T-helper 17 cell (primary cell): ENCODE results near the gene OCSTAMP. TPM values are rescaled to one million over a fixed set of nuclear protein-coding genes. Genes with fewer than 3 reads are reported as not detected.

ENCODE experiments used
- ATAC-seq: fragments of 150-1000 bp; cut with Tn5 transposase; 2 replicates; pipeline ENCODE4 v1.10.0; 2021; ENCODE audit warnings: mild to moderate bottlenecking, moderate library complexity
- DNase-seq, 3 donors: peaks; one replicate each; pipeline versions ENCODE4 v3.0.0 to v3.0.0-alpha.2; 2020 to 2021
- H3K9me3 ChIP-seq: one replicate; pipeline ENCODE4 v1.7.0; 2013; ENCODE audit warnings: low read length, mild to moderate bottlenecking; ENCODE audit not compliant: control insufficient read depth, poor library complexity, severe bottlenecking
- H3K27ac Mint-ChIP-seq: one replicate; pipeline ENCODE4 v1.8.0; 2022; ENCODE audit warnings: mild to moderate bottlenecking, moderate library complexity, mixed read lengths
- H3K27me3 Mint-ChIP-seq: one replicate; pipeline ENCODE4 v1.8.0; 2022; ENCODE audit warnings: mixed read lengths
- H3K36me3 Mint-ChIP-seq: one replicate; pipeline ENCODE4 v1.8.0; 2022; ENCODE audit warnings: low read depth, mixed read lengths
- H3K4me1 Mint-ChIP-seq: one replicate; pipeline ENCODE4 v1.8.0; 2022; ENCODE audit warnings: mild to moderate bottlenecking, mixed read lengths
- H3K4me3 Mint-ChIP-seq: one replicate; pipeline ENCODE4 v1.8.0; 2022; ENCODE audit warnings: mild to moderate bottlenecking, moderate library complexity, mixed read lengths
- total RNA-seq, 4 donors: library from RNA in 2 of 4; stranded (reverse) in 2 of 4; gene quantifications; one replicate each; pipeline ENCODE4 v1.2.3 and lab custom pipeline; 2022 to 2026

OCSTAMP gene
- total RNA-seq, 2 donors from 2014 or later = not detected

- no peak overlapping the region for H3K4me3 Mint-ChIP-seq
- no peak for ATAC-seq
- no peak overlapping the region for H3K27ac Mint-ChIP-seq
- H3K36me3 Mint-ChIP-seq = peaks cover 2% of the 10 kb centered on the region
- H3K27me3 Mint-ChIP-seq = peaks cover 36% of the 10 kb centered on the region
- DNase-seq = no peak
- peaks cover 5% of the 10 kb centered on the region for H3K4me1 Mint-ChIP-seq
- H3K9me3 ChIP-seq = no peaks in the 10 kb centered on the region
These were observed 30.9 kb upstream of the OCSTAMP start for GRCh38 chr20:46581391-46581790.

GRCh38 chr20:46580613-46581205, 30.3 kb upstream of the OCSTAMP start:
- DNase-seq = no peak
- H3K27me3 Mint-ChIP-seq = peaks cover 41% of the 10 kb centered on the region
- ATAC-seq = no peak

GRCh38 chr20:46578745-46579144, 28.3 kb upstream of the OCSTAMP start:
- no peak for ATAC-seq
- no peak for DNase-seq
- H3K9me3 ChIP-seq = no peaks in the 10 kb centered on the region
- peaks cover 5% of the 10 kb centered on the region for H3K4me1 Mint-ChIP-seq
- peaks cover 2% of the 10 kb centered on the region for H3K36me3 Mint-ChIP-seq
- H3K27ac Mint-ChIP-seq = no peak overlapping the region
- no peak overlapping the region for H3K4me3 Mint-ChIP-seq
- H3K27me3 Mint-ChIP-seq = peaks cover 38% of the 10 kb centered on the region

More at GRCh38 chr20:46580613-46581205, 30.3 kb upstream of the OCSTAMP start:
- H3K27ac Mint-ChIP-seq = no peak overlapping the region
- H3K4me1 Mint-ChIP-seq = peaks cover 5% of the 10 kb centered on the region
- peaks cover 2% of the 10 kb centered on the region for H3K36me3 Mint-ChIP-seq
- no peaks in the 10 kb centered on the region for H3K9me3 ChIP-seq
- no peak overlapping the region for H3K4me3 Mint-ChIP-seq

- Mint-ChIP-seq H3K36me3 (peaks cover 2% of the 10 kb centered on the region), H3K4me1 (peaks cover 5% of the 10 kb centered on the region), H3K27ac (no peak overlapping the region), H3K27me3 (peaks cover 43% of the 10 kb centered on the region), H3K4me3 (no peak overlapping the region)
- no peak for ATAC-seq
- no peak for DNase-seq
- no peaks in the 10 kb centered on the region for H3K9me3 ChIP-seq
These were observed 26.4 kb upstream of the OCSTAMP start for GRCh38 chr20:46576774-46577395.

GRCh38 chr20:46575937-46576461, 25.5 kb upstream of the OCSTAMP start:
- DNase-seq (no peak), ATAC-seq (no peak)

GRCh38 chr20:46575394-46575793, 24.9 kb upstream of the OCSTAMP start:
- no peak for DNase-seq
- peaks cover 42% of the 10 kb centered on the region for H3K27me3 Mint-ChIP-seq
- H3K27ac Mint-ChIP-seq = no peak overlapping the region
- no peaks in the 10 kb centered on the region for H3K36me3 Mint-ChIP-seq
- H3K4me3 Mint-ChIP-seq = no peak overlapping the region
- no peaks in the 10 kb centered on the region for H3K4me1 Mint-ChIP-seq
- H3K9me3 ChIP-seq = no peaks in the 10 kb centered on the region
- no peak for ATAC-seq

More at GRCh38 chr20:46575937-46576461, 25.5 kb upstream of the OCSTAMP start:
- peaks cover 38% of the 10 kb centered on the region for H3K27me3 Mint-ChIP-seq
- no peak overlapping the region for H3K27ac Mint-ChIP-seq
- H3K9me3 ChIP-seq = no peaks in the 10 kb centered on the region
- no peak overlapping the region for H3K4me3 Mint-ChIP-seq
- no peaks in the 10 kb centered on the region for H3K36me3 Mint-ChIP-seq
- H3K4me1 Mint-ChIP-seq = no peaks in the 10 kb centered on the region

GRCh38 chr20:46573788-46574584, 23.5 kb upstream of the OCSTAMP start:
- Mint-ChIP-seq H3K27me3 (peaks cover 47% of the 10 kb centered on the region), H3K36me3 (no peaks in the 10 kb centered on the region), H3K27ac (no peak overlapping the region), H3K4me1 (no peaks in the 10 kb centered on the region), H3K4me3 (no peak overlapping the region)
- no peak for DNase-seq
- no peaks in the 10 kb centered on the region for H3K9me3 ChIP-seq
- ATAC-seq = no peak

GRCh38 chr20:46573234-46573633, 22.8 kb upstream of the OCSTAMP start:
- no peaks in the 10 kb centered on the region for H3K4me1 Mint-ChIP-seq
- no peaks in the 10 kb centered on the region for H3K9me3 ChIP-seq
- H3K27me3 Mint-ChIP-seq = peaks cover 39% of the 10 kb centered on the region
- no peaks in the 10 kb centered on the region for H3K36me3 Mint-ChIP-seq
- ATAC-seq (no peak), DNase-seq (no peak)
- H3K4me3 Mint-ChIP-seq = no peak overlapping the region
- H3K27ac Mint-ChIP-seq = no peak overlapping the region

GRCh38 chr20:46572790-46573189, 22.3 kb upstream of the OCSTAMP start:
- no peak for ATAC-seq
- H3K36me3 Mint-ChIP-seq = no peaks in the 10 kb centered on the region
- H3K27me3 Mint-ChIP-seq = peaks cover 37% of the 10 kb centered on the region
- no peaks in the 10 kb centered on the region for H3K9me3 ChIP-seq
- DNase-seq = no peak
- H3K4me1 Mint-ChIP-seq = no peaks in the 10 kb centered on the region
- H3K4me3 Mint-ChIP-seq = no peak overlapping the region
- no peak overlapping the region for H3K27ac Mint-ChIP-seq

GRCh38 chr20:46572153-46572552, 21.7 kb upstream of the OCSTAMP start:
- Mint-ChIP-seq H3K4me1 (no peaks in the 10 kb centered on the region), H3K36me3 (no peaks in the 10 kb centered on the region), H3K4me3 (no peak overlapping the region), H3K27ac (no peak overlapping the region), H3K27me3 (peaks cover 42% of the 10 kb centered on the region)
- ATAC-seq = no peak
- no peaks in the 10 kb centered on the region for H3K9me3 ChIP-seq
- no peak for DNase-seq

- peaks cover 42% of the 10 kb centered on the region for H3K27me3 Mint-ChIP-seq
- H3K4me3 Mint-ChIP-seq = no peak overlapping the region
- no peak for ATAC-seq
- H3K4me1 Mint-ChIP-seq = no peaks in the 10 kb centered on the region
- no peak overlapping the region for H3K27ac Mint-ChIP-seq
- no peaks in the 10 kb centered on the region for H3K9me3 ChIP-seq
- no peak for DNase-seq
- no peaks in the 10 kb centered on the region for H3K36me3 Mint-ChIP-seq
These were observed 21.0 kb upstream of the OCSTAMP start for GRCh38 chr20:46571418-46571817.

- no peak for DNase-seq
- H3K27me3 Mint-ChIP-seq = peaks cover 40% of the 10 kb centered on the region
- no peaks in the 10 kb centered on the region for H3K9me3 ChIP-seq
- ATAC-seq = no peak
- no peaks in the 10 kb centered on the region for H3K36me3 Mint-ChIP-seq
- no peak overlapping the region for H3K4me3 Mint-ChIP-seq
- H3K27ac Mint-ChIP-seq = no peak overlapping the region
- no peaks in the 10 kb centered on the region for H3K4me1 Mint-ChIP-seq
These were observed 20.5 kb upstream of the OCSTAMP start for GRCh38 chr20:46570956-46571355.

- H3K4me3 Mint-ChIP-seq = no peak overlapping the region
- ATAC-seq (no peak), DNase-seq (no peak)
- H3K4me1 Mint-ChIP-seq = no peaks in the 10 kb centered on the region
- no peak overlapping the region for H3K27ac Mint-ChIP-seq
- H3K27me3 Mint-ChIP-seq = peaks cover 35% of the 10 kb centered on the region
- H3K36me3 Mint-ChIP-seq = no peaks in the 10 kb centered on the region
- no peaks in the 10 kb centered on the region for H3K9me3 ChIP-seq
These were observed 19.5 kb upstream of the OCSTAMP start for GRCh38 chr20:46569961-46570360.
